IMR-90 (cell line): ENCODE results near the gene CHCHD4.

ENCODE experiments used
- BHLHE40 ChIP-seq: fragments of 150-350 bp; IDR thresholded peaks from 2 replicates; pipeline ENCODE4 v1.6.1; 2016; ENCODE audit warnings: mild to moderate bottlenecking, low read depth, low read length
- CEBPB ChIP-seq: IDR thresholded peaks from 2 replicates; pipeline ENCODE4 v1.6.1; 2012; ENCODE audit warnings: low read depth, low read length, improper control_type of control experiment
- CHD1 ChIP-seq: IDR thresholded peaks from 2 replicates; pipeline ENCODE4 v1.6.1; 2012; ENCODE audit warnings: low read depth, low read length, improper control_type of control experiment
- CTCF ChIP-seq: conservative IDR thresholded peaks from 2 replicates; pipeline ENCODE4 v1.5.1; 2012; ENCODE audit warnings: mild to moderate bottlenecking, low read depth, low read length, improper control_type of control experiment
- ELK1 ChIP-seq: fragments of 150-350 bp; IDR thresholded peaks from 2 replicates; pipeline ENCODE4 v1.6.1; 2016; ENCODE audit warnings: low read depth, mild to moderate bottlenecking, low read length, moderate library complexity, borderline replicate concordance
- FOS ChIP-seq: fragments of 150-350 bp; IDR thresholded peaks from 2 replicates; pipeline ENCODE4 v1.6.1; 2016; ENCODE audit warnings: low read depth, low read length
- MAFK ChIP-seq: IDR thresholded peaks from 2 replicates; pipeline ENCODE4 v1.6.1; 2012; ENCODE audit warnings: low read depth, low read length, improper control_type of control experiment
- MAZ ChIP-seq: IDR thresholded peaks from 2 replicates; pipeline ENCODE4 v1.6.1; 2012; ENCODE audit warnings: low read depth, mild to moderate bottlenecking, low read length, improper control_type of control experiment, moderate library complexity, borderline replicate concordance
- MXI1 ChIP-seq: IDR thresholded peaks from 2 replicates; pipeline ENCODE4 v1.6.1; 2012; ENCODE audit warnings: low read depth, mild to moderate bottlenecking, low read length, moderate library complexity, borderline replicate concordance
- NFE2L2 ChIP-seq: fragments of 150-350 bp; IDR thresholded peaks from 2 replicates; pipeline ENCODE4 v1.6.1; 2016; ENCODE audit warnings: low read depth, mild to moderate bottlenecking, low read length
- POLR2A ChIP-seq: IDR thresholded peaks from 2 replicates; pipeline ENCODE4 v1.6.1; 2012; ENCODE audit warnings: mild to moderate bottlenecking, low read depth, low read length
- RCOR1 ChIP-seq: IDR thresholded peaks from 2 replicates; pipeline ENCODE4 v1.6.1; 2012; ENCODE audit warnings: mild to moderate bottlenecking, low read length, improper control_type of control experiment; ENCODE audit not compliant: insufficient replicate concordance
- SMC3 ChIP-seq: fragments of 150-350 bp; IDR thresholded peaks from 2 replicates; pipeline ENCODE4 v1.6.1; 2016; ENCODE audit warnings: low read depth, mild to moderate bottlenecking, antibody characterized with exemption, low read length, moderate library complexity
- USF2 ChIP-seq: fragments of 150-350 bp; IDR thresholded peaks from 2 replicates; pipeline ENCODE4 v1.6.1; 2017; ENCODE audit warnings: mild to moderate bottlenecking, antibody characterized with exemption, low read length, low read depth

- TF ChIP-seq MXI1: no peak
- no peak for TF ChIP-seq CTCF
- TF ChIP-seq CHD1: no peak
- TF ChIP-seq POLR2A: no peak
- no peak for TF ChIP-seq USF2
- TF ChIP-seq CEBPB: no peak
- no peak for TF ChIP-seq MAFK
- no peak for TF ChIP-seq RCOR1
- TF ChIP-seq FOS: no peak
- TF ChIP-seq ELK1: no peak
- no peak for TF ChIP-seq SMC3
- no peak for TF ChIP-seq BHLHE40
- TF ChIP-seq MAZ: no peak
- TF ChIP-seq NFE2L2: no peak
Measured at GRCh38 chr3:14130230-14130629, 5.6 kb upstream of the CHCHD4 start.
